ENCODE data around the gene PPP2R2C.

PPP2R2C gene

DNA sequence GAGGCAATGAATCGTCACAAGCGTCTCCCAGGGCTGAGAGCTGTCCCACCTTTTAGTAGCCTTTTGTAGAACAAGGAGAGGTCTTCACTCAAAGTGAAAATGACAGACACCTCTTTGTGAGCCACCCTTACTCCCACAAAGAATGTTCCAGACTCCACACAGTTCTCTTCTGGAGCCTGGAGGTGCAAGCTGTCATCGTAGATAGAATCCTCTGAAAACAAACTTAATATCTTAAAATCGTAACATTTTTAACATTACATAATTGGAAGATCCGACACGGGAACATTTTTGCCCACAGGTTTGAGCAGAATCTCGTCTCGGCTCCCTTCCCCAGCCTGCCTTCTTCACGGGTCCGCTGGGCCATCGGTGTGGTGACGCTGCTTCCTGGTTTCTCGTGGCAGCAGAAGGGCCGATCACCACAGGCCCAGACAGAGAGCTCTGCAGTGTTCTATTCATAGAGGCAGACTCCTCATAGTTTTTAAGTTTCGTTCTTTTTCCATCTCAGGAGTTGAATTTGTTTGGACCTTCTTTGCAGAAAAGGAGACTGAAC is 175.1 kb downstream of the PPP2R2C start:
- no peak for DNase-seq

DNA sequence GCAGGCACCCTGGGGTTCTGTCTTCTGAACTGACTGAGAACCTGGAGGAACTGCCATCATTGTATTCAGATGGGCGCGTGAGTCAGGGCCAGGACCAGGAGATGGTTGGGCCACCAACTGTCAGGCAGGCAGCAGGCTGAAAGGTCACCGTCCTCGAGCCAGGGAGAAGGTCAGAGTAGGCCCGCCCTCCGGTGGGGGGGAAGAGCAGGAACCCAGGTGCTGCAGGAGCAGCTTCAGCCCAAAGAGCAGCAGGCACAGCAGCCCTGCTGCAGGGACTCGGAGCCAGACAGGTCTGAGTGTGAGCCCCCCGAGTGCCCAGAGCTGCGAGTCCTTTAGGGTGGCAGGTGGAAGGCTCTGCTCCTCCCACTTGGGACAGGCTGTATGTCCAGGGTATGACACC is 176.4 kb downstream of the PPP2R2C start:
- no peak for DNase-seq

DNA sequence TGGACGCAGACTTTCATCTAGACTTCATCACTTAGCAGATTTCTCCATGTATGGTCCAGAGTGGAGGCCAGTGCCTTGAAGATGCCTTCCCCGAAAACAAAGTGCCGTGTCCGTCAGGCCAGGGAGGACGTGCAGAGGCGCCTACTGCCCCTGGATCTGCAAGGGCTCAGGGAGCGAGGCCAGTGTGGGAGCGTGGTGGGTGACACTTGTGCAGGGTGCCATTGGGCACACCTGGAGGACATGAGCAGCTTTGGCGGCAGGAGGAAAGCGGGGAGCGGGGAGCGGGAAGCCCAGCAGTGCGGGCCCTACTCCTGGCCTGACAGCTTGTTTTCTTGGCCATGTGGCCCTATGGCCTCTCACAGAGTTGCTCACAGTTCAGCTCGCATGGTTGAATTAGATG is 176.9 kb downstream of the PPP2R2C start:
- no peak for DNase-seq

DNA sequence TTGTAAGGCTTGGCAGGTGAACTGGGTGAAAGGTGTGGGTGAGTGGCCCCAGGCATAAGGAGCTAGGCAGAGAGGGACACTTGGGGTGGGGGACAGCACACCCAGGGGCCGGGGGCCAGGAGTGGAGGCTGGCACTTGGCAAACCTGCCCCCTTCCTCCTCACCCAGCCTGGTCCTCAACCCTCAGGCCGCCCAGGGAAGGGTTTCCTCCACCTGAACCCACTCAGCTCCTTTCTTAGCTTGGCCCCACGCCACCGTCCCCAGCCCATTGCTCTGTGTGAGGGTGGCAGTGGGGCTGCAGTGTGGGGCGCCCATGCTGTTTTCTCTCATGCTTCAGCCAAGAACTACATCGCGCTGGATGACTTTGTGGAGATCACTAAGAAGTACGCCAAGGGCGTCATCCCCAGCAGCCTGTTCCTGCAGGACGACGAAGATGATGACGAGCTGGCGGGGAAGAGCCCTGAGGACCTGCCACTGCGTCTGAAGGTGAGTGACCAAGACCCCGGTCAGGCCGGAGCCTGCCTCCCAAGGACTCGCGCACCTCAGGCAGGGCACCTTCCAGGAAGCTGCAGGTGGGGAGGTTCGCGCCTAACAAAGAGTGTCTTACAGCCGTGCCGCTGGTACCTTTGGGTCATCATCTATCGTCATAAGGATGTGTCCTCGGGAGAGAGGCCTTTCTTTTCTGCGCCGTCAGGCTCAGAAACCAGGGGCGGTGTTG is 177.6 kb downstream of the PPP2R2C start:
- DNase-seq, result no peak

DNA sequence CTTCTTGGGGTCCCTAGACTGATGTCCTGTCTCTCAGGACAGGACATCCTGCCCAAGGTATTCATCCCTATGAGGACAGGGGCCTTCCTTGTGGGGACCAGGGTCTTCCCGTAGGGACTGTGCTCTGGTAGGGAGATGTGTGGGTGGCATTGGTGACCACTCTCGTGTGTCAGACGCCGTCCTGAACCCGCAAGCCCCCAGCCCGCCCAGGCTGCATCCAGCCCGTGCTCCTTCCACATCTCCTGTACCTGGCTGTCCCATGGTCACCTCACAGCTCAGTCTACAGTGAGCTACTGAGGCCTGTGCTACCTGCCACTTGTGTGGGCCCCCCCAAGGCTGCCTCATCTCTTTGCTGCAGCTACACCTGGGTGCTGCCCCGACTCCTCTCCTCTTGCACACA is 178.8 kb downstream of the PPP2R2C start:
- no peak for DNase-seq

DNA sequence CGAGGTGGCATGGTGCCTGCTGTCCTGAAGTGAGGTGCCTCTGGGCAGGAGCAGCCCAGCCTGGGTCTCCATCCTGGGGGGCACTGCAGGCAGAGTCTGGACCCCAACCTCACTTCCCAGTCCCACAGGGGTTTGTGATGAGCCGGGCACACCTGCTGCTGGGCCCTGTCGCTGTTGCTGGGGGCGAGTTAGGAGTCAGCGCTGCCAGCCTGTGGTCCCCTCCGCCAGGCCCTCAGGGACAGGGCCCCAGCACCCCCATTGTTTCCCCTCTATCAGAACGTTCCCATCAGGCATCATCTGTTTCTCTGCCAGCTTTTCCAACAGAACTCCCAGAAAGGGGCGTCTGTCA is 179.3 kb downstream of the PPP2R2C start:
- no peak for DNase-seq

DNA sequence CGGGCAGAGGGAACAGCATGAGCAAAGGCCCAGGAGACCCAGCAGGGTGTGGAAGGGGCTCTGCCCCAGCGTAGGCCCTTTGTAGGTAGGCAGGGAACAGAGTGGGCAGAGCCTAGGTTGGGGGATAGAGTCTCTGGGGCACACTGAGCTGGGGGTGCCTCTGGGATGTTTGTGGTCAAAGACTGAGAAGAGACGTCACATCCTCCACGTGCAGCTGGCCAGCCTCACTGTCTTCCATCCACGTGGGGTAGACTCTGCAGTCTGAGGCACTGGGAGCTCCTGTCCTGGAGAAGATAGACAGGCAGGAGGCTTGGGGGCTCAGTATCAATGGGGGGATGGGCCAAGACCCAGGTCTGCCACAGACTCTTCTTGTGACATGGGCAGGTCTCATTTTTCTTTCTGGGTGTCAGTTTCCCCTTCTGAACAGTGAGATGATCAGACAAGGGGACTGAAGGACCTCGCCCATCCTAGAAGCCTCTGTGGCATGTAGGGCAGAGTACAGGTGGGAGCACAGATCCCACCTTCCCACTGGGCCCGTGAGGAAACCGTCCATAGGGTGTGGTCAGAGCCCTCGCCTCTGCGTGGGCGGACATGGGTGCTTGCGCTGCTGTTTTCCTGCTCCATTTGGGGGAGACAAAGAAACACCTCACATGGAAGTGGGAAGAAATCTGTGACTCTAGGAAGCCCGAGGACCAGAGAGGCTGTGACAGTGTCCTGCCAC is 179.9 kb downstream of the PPP2R2C start:
- DNase-seq, result no peak

DNA sequence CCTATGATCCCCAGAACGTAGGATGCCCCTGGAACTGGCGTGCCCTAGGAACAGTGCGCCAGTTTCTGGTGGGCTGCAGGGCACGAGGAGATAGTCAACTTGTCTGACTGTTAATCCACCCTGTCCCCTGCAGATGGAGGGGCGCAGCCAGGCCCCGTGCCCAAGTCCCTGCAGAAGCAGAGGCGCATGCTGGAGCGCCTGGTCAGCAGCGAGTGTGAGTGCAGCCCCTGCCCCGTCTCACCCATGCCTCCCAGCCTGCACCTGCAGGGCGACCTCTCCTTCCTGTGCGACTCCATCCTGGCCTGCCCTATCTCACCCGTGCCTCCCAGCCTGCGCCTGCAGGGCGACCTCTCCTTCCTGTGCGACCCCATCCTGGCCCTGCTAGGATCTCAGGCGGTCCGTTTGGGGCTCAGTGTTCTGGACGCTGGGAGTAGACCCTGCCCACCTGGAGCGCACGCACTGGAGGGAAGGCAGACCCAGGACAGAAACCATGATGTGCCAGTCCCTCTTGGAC is 180.6 kb downstream of the PPP2R2C start:
- DNase-seq, result no peak

DNA sequence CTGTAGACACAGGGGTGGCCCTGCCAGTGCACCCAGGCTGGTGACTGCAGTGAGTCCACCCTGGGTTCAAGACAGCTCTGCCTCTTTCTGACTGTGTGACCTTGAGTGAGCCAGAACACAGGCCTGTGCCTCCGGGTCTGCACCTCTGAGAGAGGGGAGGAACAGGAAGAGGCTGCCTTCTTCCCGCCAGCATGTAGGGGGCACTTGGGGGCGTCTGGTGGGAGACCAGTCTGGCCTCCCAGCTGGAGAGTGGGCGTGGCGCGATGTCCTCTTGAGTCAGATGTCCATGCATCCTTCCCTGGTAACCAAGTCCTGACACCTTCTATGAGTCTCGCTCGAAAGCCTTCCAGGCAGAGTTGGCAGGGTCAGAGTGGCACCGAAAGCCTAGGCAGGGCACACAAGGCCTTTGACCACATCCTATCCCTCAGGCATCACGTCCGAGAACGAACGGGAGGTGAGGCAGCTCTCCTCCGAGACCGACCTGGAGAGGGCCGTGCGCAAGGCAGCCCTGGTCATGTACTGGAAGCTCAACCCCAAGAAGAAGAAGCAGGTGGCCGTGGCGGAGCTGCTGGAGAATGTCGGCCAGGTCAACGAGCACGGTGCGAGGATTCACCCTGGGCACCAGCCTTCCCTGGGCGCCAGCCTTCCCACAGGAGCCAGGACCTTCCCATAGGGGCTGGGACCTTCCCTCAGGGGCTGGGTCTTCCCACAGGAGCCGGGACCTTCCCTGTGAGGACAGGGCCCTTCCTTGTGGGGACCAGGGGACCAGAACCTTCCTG is 181.5 kb downstream of the PPP2R2C start:
- no peak for DNase-seq

DNA sequence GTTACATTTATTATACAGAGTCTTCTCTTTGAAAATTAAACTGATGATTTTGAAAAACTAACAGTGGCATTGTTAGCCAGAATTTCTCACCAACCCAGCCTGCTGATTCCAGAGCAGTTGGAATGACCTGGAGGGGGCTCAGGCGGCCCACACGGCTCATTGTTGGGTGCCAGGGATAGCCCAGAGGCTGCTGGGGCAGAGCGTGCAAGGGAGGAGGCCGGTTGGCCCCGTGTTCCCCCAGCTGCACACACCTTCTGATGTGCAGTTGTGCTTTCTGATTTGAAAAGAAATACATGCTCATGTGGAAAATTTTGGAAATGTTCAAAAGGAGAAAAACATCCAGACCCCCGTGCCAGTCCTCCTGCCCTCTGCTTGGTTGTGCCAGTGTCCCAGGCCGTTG is 182.2 kb downstream of the PPP2R2C start:
- no peak for DNase-seq

DNA sequence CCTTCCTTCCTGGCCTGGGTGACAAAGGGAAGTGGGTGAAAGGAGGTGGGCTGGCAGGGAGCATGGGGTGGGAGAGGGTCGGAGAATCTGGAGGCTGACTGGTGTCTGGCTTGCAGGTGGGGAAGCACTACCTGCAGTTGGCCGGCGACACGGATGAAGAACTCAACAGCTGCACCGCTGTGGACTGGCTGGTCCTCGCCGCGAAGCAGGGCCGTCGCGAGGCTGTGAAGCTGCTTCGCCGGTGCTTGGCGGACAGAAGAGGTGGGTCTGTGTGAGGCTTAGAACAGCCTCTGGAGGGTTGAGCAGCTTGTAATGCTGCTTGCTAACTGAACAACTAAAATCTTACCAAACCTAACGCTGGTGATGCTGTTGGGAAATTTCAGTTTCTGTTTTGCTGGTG is 183.5 kb downstream of the PPP2R2C start:
- no peak for DNase-seq

DNA sequence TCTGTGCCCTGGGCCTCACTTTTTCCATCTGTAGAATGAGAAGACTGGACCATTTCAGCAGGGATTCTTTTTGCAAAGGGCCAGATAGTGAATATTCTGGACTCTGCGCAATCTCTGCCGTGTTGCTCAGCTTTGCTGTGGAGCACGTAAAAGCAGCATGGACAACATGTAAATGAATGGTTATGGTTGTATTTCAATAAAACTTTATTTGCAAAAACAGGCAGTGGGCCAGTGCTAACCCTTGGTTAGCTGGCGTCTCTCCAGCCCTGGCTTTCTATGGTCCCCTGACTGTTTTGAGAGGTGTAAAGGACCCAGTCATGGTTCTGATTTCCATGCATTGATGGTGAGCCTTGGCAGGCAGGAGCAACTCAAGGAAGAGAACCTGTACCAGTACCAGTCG is 184.1 kb downstream of the PPP2R2C start:
- no peak for DNase-seq

DNA sequence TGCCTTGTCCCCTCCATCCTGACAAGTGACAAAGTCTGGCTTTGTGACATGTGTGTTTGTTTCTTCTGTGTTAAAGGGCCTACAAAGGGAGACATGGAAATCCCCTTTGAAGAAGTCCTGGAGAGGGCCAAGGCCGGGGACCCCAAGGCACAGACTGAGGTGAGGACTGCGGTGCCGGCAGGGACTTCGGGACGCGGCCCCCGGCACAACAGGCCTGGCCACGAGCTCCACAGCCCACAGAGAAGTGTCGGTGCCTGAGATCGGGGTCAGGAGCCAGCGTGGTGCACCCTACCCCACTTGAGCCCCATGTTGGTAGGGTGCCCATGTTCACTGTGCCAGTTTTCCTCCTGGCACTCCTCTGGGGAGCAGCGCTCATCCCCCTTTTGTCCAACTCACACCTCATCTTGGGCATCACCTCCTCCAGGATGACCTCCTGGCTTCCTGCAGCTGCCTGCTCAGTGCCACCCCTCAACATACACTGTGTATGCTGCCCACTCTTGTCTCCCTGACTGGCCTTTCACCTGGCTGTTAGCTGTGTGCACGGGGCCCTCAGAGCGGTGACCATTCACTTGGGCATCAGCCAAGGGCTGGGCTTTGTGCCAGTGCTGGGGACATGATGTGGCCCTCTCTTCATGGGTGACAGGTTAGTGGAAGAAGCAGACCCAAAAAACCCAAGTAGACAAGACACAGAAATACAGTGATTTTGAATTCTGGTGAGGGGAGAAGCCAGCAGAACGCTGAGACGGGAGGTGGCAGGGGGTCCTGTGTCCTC is 185.2 kb downstream of the PPP2R2C start:
- DNase-seq, result no peak

DNA sequence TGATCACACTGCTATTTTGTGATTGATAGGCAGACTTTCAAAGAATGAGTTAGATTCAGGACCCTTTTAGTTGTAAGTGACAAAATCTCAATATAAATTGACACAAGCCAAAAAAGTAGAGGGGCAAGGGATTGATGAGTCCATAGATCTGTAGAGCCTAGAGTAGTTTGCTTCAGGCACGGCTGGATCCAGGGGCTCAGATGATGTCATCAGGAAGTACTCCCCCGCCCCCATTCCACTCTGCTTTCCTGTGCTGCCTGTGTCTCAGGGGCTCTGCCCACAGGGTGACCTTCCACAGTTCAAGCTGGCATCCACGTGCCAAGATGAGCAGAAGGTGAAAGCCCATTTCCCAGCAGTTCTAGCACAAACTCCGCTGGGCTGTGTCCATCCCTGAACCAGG is 189.1 kb downstream of the PPP2R2C start:
- DNase-seq, result no peak

DNA sequence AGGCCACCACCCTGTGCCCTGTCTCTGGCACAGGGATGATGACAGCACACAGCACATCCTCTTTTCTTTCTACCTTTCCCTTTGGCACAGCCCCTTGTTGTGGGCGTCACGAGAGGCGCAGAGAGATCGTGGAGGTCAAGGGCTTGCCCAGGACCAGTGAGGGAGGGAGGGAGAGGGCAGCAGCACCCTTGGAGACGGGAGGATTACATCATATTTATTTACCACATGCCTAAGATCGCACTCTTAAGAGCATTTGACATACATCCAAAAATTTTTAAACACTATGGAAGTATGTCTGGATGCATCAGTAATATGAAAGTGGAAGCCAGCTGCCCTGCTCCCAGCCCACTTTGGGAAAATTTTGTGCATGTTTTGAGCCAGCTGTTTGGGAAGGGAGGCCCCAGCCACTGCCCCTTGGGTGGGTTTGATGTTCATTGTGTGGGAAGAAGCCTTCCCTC is 190.1 kb downstream of the PPP2R2C start:
- no peak for DNase-seq

DNA sequence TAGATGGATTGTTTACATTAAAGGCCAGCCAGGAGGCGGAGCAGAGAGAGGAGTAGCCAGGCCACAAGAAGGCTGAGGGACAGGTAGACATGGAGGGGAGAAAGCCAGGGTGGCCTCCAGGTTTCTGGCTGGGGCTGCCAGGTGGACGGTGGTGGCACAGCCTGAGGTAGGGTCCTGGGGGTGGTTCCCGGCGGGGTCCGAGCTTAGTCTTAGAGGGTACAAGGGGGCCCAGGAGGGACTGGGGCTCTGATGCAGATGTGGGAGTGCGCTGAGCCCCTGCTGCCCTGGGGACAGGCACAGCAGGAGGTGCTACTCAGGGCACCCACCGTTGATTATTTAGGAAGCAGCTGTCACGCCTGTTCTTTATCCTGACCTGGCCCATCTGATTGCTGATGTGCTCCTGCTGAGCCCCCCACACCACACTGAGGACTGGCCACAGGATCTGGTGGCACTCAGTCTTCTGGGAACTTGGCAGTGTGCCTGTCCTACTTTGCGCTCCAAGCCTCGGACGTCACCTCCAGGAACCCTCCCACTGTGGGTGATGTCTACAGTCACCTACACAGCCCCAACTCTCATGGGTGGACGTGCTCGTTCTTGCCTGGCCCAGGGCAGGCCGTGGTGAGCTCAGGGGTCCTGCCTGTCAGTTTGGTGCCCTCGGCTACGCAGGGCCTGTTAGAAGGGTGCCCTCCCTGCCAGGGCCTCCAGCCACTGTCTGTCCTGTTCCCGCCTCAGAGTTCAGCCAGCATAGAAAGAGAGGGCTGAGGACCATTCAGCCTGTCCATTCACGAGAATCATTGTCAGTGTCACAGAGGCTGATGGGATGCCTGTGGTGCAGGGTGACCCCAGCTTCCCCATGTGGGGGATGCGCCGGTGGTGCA is 190.7 kb downstream of the PPP2R2C start:
- no peak for DNase-seq

DNA sequence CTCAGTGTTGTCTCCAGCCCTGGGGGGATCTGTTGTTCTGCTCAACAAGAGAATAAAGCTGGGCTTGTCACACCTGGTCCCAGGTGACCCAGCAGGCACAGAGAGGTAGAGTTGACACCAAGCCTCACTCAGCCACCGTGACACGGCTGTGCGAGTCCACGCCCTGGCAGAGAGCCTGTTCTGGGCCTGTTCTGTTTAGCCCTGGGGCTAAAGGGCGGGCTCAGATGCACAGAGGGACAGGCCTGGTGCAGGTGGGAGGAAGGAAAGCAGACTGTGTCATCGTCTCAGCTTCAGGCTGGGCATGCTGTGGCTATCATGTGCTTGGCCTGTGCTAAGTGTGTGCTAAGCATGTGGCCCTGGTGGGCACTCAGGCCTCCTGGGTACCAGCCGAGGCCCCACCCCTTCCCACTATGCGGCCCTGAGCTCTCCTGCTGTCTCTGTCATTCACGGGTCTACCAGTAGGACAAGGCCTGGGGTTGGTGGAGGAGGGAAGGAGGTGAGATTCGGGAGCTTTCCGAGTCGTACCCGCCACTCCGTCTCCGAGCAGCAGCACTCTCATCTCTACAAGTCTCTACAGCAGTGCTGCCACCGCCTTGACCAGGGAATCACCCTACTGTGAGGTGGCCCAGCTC is 191.9 kb downstream of the PPP2R2C start:
- no peak for DNase-seq

DNA sequence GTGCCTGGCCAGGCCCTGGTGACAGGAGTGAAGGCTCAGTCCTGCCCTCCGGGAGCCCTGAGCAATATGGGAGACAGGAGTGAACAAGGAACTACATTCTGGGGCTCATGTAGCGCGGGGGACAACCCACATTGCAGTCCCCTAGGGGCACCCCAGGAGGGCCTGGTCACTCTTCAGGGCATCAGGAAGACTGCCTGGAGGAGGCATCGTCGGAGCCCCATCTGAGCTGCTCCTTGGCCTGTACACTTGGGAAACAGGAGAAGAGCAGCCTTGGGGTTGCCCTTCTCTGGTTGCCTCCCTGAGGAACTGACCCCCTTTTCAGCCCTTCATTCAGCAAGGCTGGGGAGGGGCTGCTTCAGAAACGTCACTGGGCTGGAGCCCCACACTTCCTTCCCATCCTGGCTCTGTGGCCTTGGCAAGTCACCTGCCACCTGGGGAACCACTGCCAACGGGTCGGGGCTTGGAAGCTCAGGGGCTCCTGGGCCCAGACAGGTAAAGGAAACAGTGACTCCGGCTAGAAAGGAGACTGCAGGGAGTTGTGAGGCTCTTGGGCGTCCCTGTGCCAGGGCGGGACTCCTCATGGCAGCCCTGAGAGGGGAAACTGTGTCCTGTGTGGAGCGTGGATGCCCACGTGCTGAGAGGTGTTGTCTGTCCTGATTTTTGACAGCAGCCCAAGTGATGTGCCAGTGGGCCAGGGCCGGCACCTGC is 192.7 kb downstream of the PPP2R2C start:
- no peak for DNase-seq

DNA sequence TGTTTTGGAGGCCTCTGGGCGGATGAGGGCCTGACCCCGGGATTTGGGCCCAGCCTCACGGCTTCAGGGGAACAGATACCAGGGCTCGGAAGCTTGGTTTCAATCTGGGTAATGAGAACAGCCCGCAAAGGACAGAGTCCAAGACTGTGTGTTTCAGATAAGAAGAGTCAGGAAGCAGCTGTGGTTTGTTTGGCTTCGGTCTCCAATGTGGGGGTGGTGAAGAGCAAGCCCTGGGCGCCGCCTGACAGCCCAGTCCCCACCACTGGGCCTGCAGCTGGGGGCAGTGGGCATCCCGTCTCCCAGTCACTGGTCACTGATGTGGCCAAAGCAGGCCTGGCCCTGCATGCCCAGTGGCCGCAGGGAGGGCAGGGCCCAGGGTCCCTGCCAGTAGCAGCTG is 193.6 kb downstream of the PPP2R2C start:
- DNase-seq, result no peak

Data from stimulated activated naive CD4-positive, alpha-beta T cell (primary cell).